ENCODE results near the gene AHDC1.

DNA sequence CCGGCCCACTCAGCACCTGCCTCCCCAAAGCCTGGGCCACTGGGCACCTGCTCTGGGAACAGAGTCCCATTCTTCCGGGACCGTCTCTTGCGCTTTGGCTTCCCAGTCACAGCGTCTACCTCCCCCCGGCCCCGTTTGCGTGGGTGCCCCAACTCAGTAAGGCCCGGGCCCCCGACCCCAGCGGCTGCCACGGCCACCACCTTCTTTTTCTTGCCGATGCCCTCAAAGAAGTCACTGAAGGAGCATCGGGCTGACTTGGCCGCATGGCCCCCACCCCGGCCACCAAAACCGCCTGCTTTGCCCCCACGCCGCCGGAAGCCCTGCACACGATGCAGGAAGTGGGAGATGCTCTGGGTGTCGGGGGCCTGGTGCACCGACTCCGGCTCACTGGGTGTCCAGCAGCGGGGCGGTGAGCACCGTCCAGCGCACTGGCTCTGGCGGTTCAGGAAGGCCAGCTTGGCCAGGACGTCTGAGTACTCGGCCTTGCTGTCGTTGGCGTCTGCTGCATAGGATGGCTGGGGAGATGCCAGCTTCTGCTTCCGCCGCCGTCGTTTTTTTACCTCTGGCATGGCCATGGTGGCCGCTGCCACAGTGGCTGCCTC, 54.0 kb downstream of the AHDC1 start:
- TF ChIP-seq, protein P1, sequence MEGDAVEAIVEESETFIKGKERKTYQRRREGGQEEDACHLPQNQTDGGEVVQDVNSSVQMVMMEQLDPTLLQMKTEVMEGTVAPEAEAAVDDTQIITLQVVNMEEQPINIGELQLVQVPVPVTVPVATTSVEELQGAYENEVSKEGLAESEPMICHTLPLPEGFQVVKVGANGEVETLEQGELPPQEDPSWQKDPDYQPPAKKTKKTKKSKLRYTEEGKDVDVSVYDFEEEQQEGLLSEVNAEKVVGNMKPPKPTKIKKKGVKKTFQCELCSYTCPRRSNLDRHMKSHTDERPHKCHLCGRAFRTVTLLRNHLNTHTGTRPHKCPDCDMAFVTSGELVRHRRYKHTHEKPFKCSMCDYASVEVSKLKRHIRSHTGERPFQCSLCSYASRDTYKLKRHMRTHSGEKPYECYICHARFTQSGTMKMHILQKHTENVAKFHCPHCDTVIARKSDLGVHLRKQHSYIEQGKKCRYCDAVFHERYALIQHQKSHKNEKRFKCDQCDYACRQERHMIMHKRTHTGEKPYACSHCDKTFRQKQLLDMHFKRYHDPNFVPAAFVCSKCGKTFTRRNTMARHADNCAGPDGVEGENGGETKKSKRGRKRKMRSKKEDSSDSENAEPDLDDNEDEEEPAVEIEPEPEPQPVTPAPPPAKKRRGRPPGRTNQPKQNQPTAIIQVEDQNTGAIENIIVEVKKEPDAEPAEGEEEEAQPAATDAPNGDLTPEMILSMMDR (IDR thresholded peaks at IDR 0.05) = no peak
- no peak for TF ChIP-seq EP300 (IDR thresholded peaks at IDR 0.05)
- TF ChIP-seq POLR2AphosphoS5 (IDR thresholded peaks at IDR 0.05) = no peak

Measured in esophagus muscularis mucosa (tissue), 4 donors.